ENCODE measurements around the gene MCIDAS. TPM values are rescaled to one million over a fixed set of nuclear protein-coding genes. Genes with fewer than 3 reads are reported as not detected.

MCIDAS gene
- polyA plus RNA-seq, 10 donors = not detected

GRCh38 chr5:55222985-55223811 is 3.9 kb downstream of the MCIDAS start:
- no peak for DNase-seq

DNA sequence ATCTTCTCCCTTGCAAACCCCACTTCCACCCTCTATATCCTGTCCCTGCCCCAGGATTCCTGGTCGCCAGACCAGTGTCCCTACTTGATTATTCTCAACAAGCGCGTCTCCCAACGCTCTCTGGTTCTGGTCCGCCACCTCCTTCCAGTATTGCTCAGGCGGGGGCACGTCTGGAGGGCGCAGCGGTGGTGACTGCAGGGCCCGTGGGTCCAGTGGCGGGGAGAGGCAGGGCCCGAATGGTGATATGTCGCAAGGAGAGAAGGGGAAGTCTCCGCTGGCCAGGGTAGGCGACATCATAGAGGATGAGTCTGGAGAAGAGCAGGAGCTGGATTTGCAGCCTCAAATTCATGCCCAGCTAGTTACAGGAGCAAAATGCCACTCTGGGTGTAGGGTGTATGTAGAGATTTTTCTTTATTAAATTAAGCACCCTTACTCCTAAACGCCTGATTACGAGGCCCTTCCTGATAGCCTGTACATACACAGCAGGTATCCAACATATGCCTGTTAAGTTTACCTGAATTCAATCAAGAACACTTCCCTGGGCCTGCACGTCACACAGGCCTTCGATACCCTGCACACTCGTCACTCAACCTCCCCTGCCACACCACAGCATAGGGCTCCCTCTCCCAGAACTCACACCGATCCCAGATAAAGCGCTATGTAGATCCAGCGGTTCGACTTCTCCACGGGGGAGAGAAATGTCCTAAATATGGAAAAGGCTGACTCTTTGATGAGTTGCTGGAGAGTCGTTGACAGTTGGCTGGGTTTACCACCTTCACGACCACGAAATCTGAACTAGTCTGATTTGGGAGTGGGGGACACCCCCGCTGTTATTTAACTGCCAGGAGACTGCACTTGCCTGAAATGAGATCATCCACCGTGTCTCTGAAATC is 4.8 kb downstream of the MCIDAS start:
- no peak for DNase-seq

DNA sequence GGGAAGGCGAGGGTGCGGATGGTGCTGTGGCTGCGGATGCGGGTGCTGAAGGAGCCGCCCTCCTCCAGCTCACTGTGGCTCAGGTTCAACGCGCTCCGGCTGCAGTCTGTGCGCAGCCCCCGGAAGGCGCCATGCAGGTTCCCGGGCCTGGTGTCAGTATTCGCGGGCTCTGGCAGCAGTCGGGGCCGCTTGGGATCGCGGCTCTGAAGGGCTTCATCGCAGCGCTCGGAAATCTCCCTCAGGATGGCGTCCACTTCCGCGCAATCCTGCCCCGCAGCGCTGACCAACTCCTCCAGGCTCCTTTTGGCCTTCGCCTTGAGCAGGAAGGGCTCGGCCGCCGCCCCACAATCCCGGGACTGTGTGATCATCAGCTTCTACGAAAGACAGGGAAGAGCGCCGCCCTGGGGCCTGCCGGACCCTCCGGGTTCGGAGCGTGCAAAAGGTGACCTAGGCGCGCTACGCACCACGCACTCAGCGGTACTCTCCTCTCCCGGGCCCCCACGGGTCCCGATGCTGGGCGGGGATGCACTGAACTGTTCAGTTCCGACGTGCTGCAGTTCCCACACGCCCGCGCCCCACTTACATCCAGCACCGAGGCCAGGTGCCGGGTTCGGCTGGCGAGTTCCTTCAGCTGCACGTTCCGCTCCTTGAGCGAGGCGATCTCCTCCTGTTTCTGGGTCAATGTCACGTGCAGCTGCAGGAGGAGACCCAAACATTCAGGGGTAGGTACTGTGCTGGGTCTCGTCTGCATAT is 6.5 kb downstream of the MCIDAS start:
- DNase-seq = no peak

- DNase-seq = no peak
Observed at GRCh38 chr5:55219770-55220169, 7.3 kb downstream of the MCIDAS start.

DNA sequence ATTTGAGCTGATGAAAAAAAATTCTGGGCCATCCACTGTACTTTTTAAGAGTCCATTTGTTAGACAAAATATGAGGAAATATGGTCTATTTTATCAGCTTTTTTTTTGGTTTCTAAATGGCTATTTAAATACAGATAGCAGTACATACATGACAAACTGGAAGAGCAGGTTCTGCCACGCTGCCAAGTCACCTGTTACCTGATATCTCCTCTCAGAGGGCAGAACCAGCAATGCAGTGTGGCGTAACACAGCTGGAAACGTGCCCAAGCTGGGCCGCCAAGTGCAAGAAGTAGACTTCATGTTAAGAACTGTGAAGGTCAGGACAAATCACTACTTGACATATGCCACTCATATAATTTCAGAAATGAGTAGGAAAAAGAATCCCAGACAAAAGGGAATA is 8.1 kb downstream of the MCIDAS start:
- no peak for DNase-seq

- DNase-seq = no peak
Observed at GRCh38 chr5:55211184-55211874, 15.8 kb downstream of the MCIDAS start.

- no peak for DNase-seq
Observed at GRCh38 chr5:55205001-55205400, 22.1 kb downstream of the MCIDAS start.

- no peak for DNase-seq
Observed at GRCh38 chr5:55191165-55191564, 36.0 kb downstream of the MCIDAS start.

DNA sequence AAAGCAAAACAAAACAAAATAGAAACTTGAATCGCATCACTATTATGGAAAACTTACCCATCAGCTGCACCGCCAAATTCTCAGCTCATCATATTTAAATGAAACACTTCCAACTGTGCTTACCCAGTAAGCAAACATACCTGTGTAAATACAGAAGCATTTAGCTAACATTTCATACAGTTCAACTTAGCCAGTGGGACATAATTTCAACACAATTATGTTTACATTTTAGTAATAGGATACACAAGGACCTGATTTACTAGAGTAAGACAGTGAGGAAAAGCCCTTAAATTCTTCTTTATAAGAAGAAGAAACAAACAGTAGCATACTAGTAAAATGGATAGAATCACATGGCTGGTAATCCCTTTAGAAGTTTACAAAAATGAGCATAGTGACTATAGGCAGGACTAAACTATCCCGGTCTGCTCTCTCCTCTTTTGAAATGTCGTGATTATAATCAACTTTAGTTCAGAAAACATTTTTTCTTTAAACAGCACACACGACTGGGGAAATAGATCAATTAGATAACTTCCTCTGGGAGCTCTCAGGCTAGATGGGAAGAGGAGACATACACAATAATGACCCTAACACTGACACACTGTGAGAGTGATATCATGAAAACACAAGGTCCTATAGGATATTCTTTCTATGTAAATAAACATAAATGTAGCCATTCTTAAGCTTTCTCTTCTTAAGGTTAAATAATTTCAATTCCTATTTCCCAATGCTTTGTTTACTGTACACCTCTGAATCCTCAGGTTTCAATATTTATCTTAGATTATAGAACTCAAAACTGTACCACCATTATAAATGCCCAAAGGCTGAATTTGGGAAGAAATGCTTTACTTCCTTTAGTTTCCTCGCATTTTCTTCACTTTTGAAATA is 38.2 kb downstream of the MCIDAS start:
- no peak for DNase-seq

- no peak for DNase-seq
Observed at GRCh38 chr5:55187370-55187769, 39.7 kb downstream of the MCIDAS start.

GRCh38 chr5:55180016-55180415 is 47.1 kb downstream of the MCIDAS start:
- no peak for DNase-seq

GRCh38 chr5:55177078-55177477 is 50.0 kb downstream of the MCIDAS start:
- DNase-seq = no peak

GRCh38 chr5:55176176-55176818 is 50.8 kb downstream of the MCIDAS start:
- peak in 1 of 3 donors; percentile 65 for DNase-seq

- peak in 1 of 3 donors; percentile 41 for DNase-seq
Observed at GRCh38 chr5:55175781-55176175, 51.3 kb downstream of the MCIDAS start.

DNA sequence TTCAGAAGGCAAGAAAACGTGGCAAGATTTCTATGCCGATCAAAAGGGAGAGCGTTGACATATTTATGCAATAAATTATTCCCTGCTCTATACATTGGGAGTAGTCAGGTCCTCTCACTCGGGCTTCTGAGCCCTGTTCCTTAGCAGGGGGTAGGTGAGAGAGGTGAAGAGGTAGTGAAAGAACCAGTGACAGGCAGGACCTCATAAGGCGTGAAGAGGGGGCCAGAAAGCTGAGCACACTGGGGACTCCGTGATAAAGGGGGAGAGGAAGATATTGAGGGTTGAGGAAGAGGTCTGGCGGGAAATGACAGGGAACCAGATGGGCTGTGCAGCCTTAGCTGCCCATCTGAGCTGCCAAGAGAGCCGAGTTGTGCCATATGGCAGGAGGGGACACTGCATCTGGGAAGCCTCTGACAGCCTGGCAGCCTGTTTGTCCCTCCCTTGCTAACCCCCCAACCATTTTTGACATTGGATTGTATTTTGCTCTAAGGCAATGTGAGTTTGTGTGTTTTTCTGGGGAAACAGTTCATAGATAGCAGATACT is 53.4 kb downstream of the MCIDAS start:
- peak in 1 of 3 donors; percentile 43 for DNase-seq

GRCh38 chr5:55172937-55173686 is 54.0 kb downstream of the MCIDAS start, which contains the start of gene CDC20B:
TSS of gene CDC20B (minus strand) at chr5:55173177. CDS start at chr5:55173000, 177 bp downstream.
- DNase-seq = peak; percentile 67 to 89 (median 80)

DNA sequence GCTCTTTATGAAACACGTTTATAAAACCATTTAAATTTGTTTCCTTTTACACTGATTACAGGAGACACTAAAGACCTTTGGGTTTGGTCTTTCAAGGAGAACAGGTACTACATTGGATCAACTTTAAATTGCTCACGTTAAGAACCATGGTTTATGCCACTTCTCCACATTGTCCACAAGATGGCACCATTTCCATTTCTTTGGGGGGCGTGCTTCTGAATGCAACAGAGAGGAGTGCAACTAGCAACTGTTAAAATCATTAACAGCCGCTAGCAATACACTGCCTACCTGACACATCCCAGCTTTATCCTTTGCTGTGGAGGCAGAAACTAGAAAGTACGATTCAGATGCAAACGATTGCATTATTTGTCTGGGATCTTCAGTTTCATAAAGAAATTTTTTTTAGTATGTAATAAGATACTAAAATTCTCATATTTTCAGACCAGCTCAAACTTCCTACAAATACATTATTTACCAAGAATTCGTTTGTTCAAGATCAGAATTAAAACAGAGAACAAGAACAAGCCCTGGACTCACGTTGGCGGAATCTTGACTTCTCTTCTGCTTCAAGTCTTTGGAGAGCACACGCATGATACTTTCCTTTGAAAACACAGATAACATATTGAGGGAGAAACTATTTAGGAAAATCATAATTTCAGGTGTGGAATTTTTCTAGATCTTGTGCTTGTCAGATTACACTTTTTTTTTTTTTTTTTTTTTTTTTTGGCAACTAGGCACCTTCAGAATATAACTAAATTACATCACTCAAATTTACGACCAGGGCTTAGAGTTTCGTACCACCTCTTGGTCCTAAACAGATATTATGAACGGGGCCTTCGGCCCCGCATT is 54.8 kb downstream of the MCIDAS start:
- DNase-seq = peak; percentile 78 to 84 (median 81)

DNA sequence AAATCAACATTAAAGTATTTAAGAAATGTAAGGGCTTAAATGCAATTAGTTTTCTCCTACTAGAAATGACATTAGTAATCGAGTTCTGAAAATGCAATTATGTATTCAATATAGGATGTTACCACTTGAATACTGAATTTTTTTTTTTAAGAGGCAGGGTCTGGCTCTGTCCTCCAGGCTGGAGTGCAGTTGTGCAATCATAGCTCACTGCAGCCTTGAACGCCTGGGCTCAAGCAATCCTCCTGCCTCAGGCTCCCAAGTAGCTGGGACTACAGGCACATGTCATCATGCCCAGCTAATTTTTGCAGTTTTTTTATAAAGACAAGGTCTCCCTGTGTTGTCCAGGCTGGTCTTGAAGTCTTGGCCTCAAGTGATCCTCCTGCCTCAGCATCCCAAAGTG is 55.6 kb downstream of the MCIDAS start:
- DNase-seq = no peak
